Measurements from ENCODE around the gene LRMDA. TPM values are rescaled to one million over a fixed set of nuclear protein-coding genes. Genes with fewer than 3 reads are reported as not detected.

Gene LRMDA
- polyA plus RNA-seq, 1 donor (not counting 4 experiments of a cell fraction or from before 2014, with no cell fraction given) = not detected

DNA sequence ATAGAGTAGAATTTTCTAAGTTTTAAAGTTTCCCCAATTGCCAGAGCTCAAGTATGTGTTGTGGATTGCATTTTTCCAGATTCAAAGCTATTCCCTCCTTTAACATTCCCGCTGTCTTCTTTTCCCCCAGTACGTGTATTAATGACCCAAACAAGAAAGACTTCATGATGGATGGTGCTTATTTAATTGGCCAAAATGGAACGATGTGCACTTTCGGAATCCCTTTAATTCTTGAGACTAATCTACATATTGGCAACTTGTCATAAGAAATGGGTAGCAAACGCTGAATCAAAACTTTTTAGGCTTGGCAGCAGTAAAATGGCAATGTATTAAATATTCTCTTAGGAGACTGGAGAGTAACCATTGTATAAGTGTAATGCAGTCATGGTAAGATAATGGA is 753.2 kb downstream of the LRMDA start:
- H3K9ac ChIP-seq (ENCODE audit: control insufficient read depth, extremely low read depth, insufficient read depth, low read length) = no peak overlapping the region
- TF ChIP-seq, protein P1, sequence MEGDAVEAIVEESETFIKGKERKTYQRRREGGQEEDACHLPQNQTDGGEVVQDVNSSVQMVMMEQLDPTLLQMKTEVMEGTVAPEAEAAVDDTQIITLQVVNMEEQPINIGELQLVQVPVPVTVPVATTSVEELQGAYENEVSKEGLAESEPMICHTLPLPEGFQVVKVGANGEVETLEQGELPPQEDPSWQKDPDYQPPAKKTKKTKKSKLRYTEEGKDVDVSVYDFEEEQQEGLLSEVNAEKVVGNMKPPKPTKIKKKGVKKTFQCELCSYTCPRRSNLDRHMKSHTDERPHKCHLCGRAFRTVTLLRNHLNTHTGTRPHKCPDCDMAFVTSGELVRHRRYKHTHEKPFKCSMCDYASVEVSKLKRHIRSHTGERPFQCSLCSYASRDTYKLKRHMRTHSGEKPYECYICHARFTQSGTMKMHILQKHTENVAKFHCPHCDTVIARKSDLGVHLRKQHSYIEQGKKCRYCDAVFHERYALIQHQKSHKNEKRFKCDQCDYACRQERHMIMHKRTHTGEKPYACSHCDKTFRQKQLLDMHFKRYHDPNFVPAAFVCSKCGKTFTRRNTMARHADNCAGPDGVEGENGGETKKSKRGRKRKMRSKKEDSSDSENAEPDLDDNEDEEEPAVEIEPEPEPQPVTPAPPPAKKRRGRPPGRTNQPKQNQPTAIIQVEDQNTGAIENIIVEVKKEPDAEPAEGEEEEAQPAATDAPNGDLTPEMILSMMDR (optimal IDR thresholded peaks at IDR 0.05 in 1 of 3, IDR thresholded peaks at IDR 0.05 in 1 of 3, conservative IDR thresholded peaks at IDR 0.05 in 1 of 3; ENCODE audit: extremely low read depth in 1 of 3, insufficient read depth in 2 of 3, low read length in 3 of 3) = no peak
- no peak for TF ChIP-seq EZH2 (IDR thresholded peaks at IDR 0.05; ENCODE audit: low read length)
- H3K36me3 ChIP-seq (ENCODE audit: control insufficient read depth in 2 of 2, extremely low read depth in 1 of 2, insufficient read depth in 2 of 2, low read length in 2 of 2) = no peaks in the 10 kb centered on the region
- no peaks in the 10 kb centered on the region for H3K9me1 ChIP-seq (ENCODE audit: control insufficient read depth, extremely low read depth, insufficient read depth, low read length)
- no peak for FAIRE-seq
- no peaks in the 10 kb centered on the region for H3K4me1 ChIP-seq (ENCODE audit: control insufficient read depth, extremely low read depth, insufficient read depth, low read length)
- H3K27me3 ChIP-seq (ENCODE audit: control insufficient read depth, extremely low read depth, insufficient read depth, low read length) = peaks cover 3% of the 10 kb centered on the region
- dilution Hi-C loops (cut with MboI; ENCODE audit: extremely low pct_ligation_motif_present, low sequenced_read_pairs) = no loop called here
- no peak for DNase-seq (ENCODE audit: low read depth, low spot score)
- H3K9me3 ChIP-seq (ENCODE audit: control insufficient read depth, low read depth, low read length) = no peaks in the 10 kb centered on the region
- no peak overlapping the region for H3K4me2 ChIP-seq (ENCODE audit: control insufficient read depth, extremely low read depth, insufficient read depth, low read depth, low read length)
- no peak overlapping the region for H3K4me3 ChIP-seq (ENCODE audit: control insufficient read depth in 2 of 3, extremely low read depth in 1 of 3, insufficient read depth in 2 of 3, low read depth in 1 of 3, low read length in 3 of 3)
- no peaks in the 10 kb centered on the region for H3K79me2 ChIP-seq (ENCODE audit: control insufficient read depth, insufficient read depth, low read length)
- H4K20me1 ChIP-seq (ENCODE audit: control insufficient read depth, extremely low read depth, insufficient read depth, low read length) = no peaks in the 10 kb centered on the region
- no peak overlapping the region for H3K27ac ChIP-seq (ENCODE audit: control insufficient read depth, insufficient read depth, low read length)
- H2AFZ ChIP-seq (ENCODE audit: control insufficient read depth, low read length) = no peak overlapping the region

DNA sequence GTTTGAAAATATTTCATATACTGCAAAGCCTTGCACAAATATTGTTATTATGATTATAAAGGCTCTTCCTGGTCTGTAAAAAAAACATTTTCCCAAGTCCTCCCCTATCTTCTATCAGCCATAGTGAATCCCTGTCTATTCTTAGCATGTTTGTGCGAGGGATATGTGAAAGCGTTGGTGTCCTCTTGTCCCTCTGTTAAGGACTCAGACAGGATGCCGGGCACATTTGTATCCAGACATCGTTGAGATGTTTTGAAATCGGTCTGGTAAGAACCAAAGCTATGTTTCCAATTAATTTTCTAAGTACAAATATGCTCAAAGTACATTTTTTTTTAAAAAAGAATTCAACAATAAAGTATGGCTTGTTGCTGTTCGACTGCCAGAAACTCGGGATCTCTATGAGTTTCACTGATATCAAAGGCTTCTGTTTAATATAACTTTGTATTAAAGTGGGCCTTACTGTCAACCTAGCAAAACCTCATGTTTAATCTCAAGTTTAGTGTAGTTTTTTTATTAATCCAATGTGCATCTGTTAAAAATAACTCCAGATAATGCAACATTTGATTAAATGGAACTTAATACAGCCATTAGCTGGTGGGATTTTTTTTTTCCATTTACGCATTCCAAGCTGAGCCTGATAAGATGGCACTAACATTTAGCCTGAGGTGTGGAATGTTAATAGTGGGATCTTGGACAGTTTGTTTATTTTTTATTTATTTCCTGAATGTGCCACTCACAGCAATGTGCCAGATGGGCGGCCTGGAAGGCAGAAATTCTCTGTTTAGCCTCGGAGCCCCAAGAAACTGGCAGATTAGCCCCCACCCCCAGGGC is 754.3 kb downstream of the LRMDA start:
- FAIRE-seq (no peak), DNase-seq (ENCODE audit: low read depth, low spot score) (no peak)
- Histone ChIP-seq H3K4me3 (ENCODE audit: control insufficient read depth in 2 of 3, extremely low read depth in 1 of 3, insufficient read depth in 2 of 3, low read depth in 1 of 3, low read length in 3 of 3) (no peak overlapping the region), H3K36me3 (ENCODE audit: control insufficient read depth in 2 of 2, extremely low read depth in 1 of 2, insufficient read depth in 2 of 2, low read length in 2 of 2) (no peaks in the 10 kb centered on the region), H3K27ac (ENCODE audit: control insufficient read depth, insufficient read depth, low read length) (no peak overlapping the region), H3K79me2 (ENCODE audit: control insufficient read depth, insufficient read depth, low read length) (no peaks in the 10 kb centered on the region), H3K9me3 (ENCODE audit: control insufficient read depth, low read depth, low read length) (no peaks in the 10 kb centered on the region), H2AFZ (ENCODE audit: control insufficient read depth, low read length) (no peak overlapping the region), H3K9ac (ENCODE audit: control insufficient read depth, extremely low read depth, insufficient read depth, low read length) (no peak overlapping the region), H4K20me1 (ENCODE audit: control insufficient read depth, extremely low read depth, insufficient read depth, low read length) (no peaks in the 10 kb centered on the region), H3K27me3 (ENCODE audit: control insufficient read depth, extremely low read depth, insufficient read depth, low read length) (peaks cover 3% of the 10 kb centered on the region), H3K4me2 (ENCODE audit: control insufficient read depth, extremely low read depth, insufficient read depth, low read depth, low read length) (no peak overlapping the region), H3K9me1 (ENCODE audit: control insufficient read depth, extremely low read depth, insufficient read depth, low read length) (no peaks in the 10 kb centered on the region), H3K4me1 (ENCODE audit: control insufficient read depth, extremely low read depth, insufficient read depth, low read length) (no peaks in the 10 kb centered on the region)
- dilution Hi-C loops (cut with MboI; ENCODE audit: extremely low pct_ligation_motif_present, low sequenced_read_pairs) = no loop called here
- no peak for TF ChIP-seq EZH2 (IDR thresholded peaks at IDR 0.05; ENCODE audit: low read length)
- TF ChIP-seq, protein P1 (optimal IDR thresholded peaks at IDR 0.05 in 1 of 3, IDR thresholded peaks at IDR 0.05 in 1 of 3, conservative IDR thresholded peaks at IDR 0.05 in 1 of 3; ENCODE audit: extremely low read depth in 1 of 3, insufficient read depth in 2 of 3, low read length in 3 of 3) = no peak

All from keratinocyte (primary cell).